Astrocyte (in vitro differentiated cells and primary cell): ENCODE measurements around the gene PRSS8. TPM values are rescaled to one million over a fixed set of nuclear protein-coding genes. Genes with fewer than 3 reads are reported as not detected.

Experiments
- DNase-seq: peaks from one replicate; pipeline ENCODE4 v3.0.0-alpha.2; 2010; ENCODE audit warnings: low read depth
- FAIRE-seq: peaks from 2 replicates; lab custom pipeline; 2011; peaks lifted over from hg19 to GRCh38; lab: Jason Lieb, UNC
- H2AFZ ChIP-seq: 2 replicates; pipeline ENCODE4 v1.6.0; 2012; ENCODE audit warnings: low read depth, low read length, inconsistent platforms
- H3K27ac ChIP-seq: 2 replicates; pipeline ENCODE4 v1.5.1; 2011; ENCODE audit warnings: low read depth, low read length, inconsistent platforms
- H3K27me3 ChIP-seq: 2 replicates; pipeline ENCODE4 v1.6.0; 2011; ENCODE audit warnings: low read length, inconsistent platforms; ENCODE audit not compliant: insufficient read depth
- H3K36me3 ChIP-seq: 2 replicates; pipeline ENCODE4 v1.5.1; 2011; ENCODE audit warnings: low read length, inconsistent platforms; ENCODE audit not compliant: insufficient read depth
- H3K4me1 ChIP-seq: 2 replicates; pipeline ENCODE4 v1.5.1; 2011; ENCODE audit warnings: low read length, inconsistent platforms; ENCODE audit not compliant: insufficient read depth
- H3K4me2 ChIP-seq: 2 replicates; pipeline ENCODE4 v1.6.0; 2012; ENCODE audit warnings: low read length, inconsistent platforms
- H3K4me3 ChIP-seq: 2 replicates; pipeline ENCODE4 v1.5.1; 2011; ENCODE audit warnings: low read depth, mild to moderate bottlenecking, low read length, inconsistent platforms; ENCODE audit not compliant: insufficient read depth
- H3K79me2 ChIP-seq: 2 replicates; pipeline ENCODE4 v1.6.0; 2012; ENCODE audit warnings: mild to moderate bottlenecking, low read length, inconsistent platforms; ENCODE audit not compliant: insufficient read depth
- H3K9ac ChIP-seq: 2 replicates; pipeline ENCODE4 v1.6.0; 2012; ENCODE audit warnings: mild to moderate bottlenecking, low read length, inconsistent platforms
- H3K9me3 ChIP-seq: 2 replicates; pipeline ENCODE4 v1.5.1; 2012; ENCODE audit warnings: low read depth, mild to moderate bottlenecking, low read length, inconsistent platforms; ENCODE audit not compliant: insufficient read depth
- H4K20me1 ChIP-seq: 2 replicates; pipeline ENCODE4 v1.6.0; 2012; ENCODE audit warnings: low read length, inconsistent platforms; ENCODE audit not compliant: insufficient read depth
- H3K27ac Mint-ChIP-seq: one replicate; pipeline ENCODE4 v1.8.0; 2021; ENCODE audit warnings: mild to moderate bottlenecking, mixed read lengths; ENCODE audit not compliant: unreplicated experiment
- H3K27me3 Mint-ChIP-seq: one replicate; pipeline ENCODE4 v1.8.0; 2021; ENCODE audit warnings: low read depth, mixed read lengths; ENCODE audit not compliant: unreplicated experiment
- H3K36me3 Mint-ChIP-seq: one replicate; pipeline ENCODE4 v1.8.0; 2021; ENCODE audit warnings: low read depth, mixed read lengths; ENCODE audit not compliant: unreplicated experiment
- H3K4me1 Mint-ChIP-seq: one replicate; pipeline ENCODE4 v1.8.0; 2021; ENCODE audit warnings: low read depth, mixed read lengths; ENCODE audit not compliant: unreplicated experiment
- H3K4me3 Mint-ChIP-seq: one replicate; pipeline ENCODE4 v1.8.0; 2021; ENCODE audit warnings: mild to moderate bottlenecking, moderate library complexity, mixed read lengths; ENCODE audit not compliant: unreplicated experiment
- H3K9me3 Mint-ChIP-seq: one replicate; pipeline ENCODE4 v1.8.0; 2021; ENCODE audit warnings: mild to moderate bottlenecking, mixed read lengths; ENCODE audit not compliant: unreplicated experiment
- CTCF ChIP-seq: IDR thresholded peaks from 2 replicates; pipeline ENCODE4 v1.5.1; 2011; ENCODE audit warnings: low read depth, mild to moderate bottlenecking, inconsistent platforms, low read length, moderate library complexity; ENCODE audit not compliant: insufficient read depth
- EZH2 ChIP-seq: IDR thresholded peaks from 2 replicates; pipeline ENCODE4 v1.6.1; 2012; ENCODE audit warnings: mild to moderate bottlenecking, low read length, inconsistent platforms; ENCODE audit not compliant: insufficient read depth
- total RNA-seq: library from RNA; stranded (reverse); gene quantifications from 2 replicates; pipeline ENCODE4 v1.2.1, GENCODE V29; 2021

Gene PRSS8
- total RNA-seq, 1 donor from 2014 or later = 9.5 TPM

GRCh38 chr16:31133046-31133501, 2.5 kb downstream of the PRSS8 start:
- Histone ChIP-seq H3K79me2 (no peaks in the 10 kb centered on the region), H3K9me3 (no peaks in the 10 kb centered on the region), H4K20me1 (no peaks in the 10 kb centered on the region), H2AFZ (no peak overlapping the region), H3K9ac (no peak overlapping the region), H3K4me1 (peaks cover 17% of the 10 kb centered on the region), H3K27ac (no peak overlapping the region), H3K4me2 (no peak overlapping the region), H3K4me3 (no peak overlapping the region), H3K27me3 (no peaks in the 10 kb centered on the region), H3K36me3 (no peaks in the 10 kb centered on the region)
- DNase-seq (no peak), FAIRE-seq (no peak)
- peaks cover 10% of the 10 kb centered on the region for H3K36me3 Mint-ChIP-seq
- peaks cover 2% of the 10 kb centered on the region for H3K9me3 Mint-ChIP-seq
- no peak overlapping the region for H3K27ac Mint-ChIP-seq
- no peak for TF ChIP-seq EZH2
- peaks cover 4% of the 10 kb centered on the region for H3K4me1 Mint-ChIP-seq
- no peak overlapping the region for H3K4me3 Mint-ChIP-seq
- peaks cover 6% of the 10 kb centered on the region for H3K27me3 Mint-ChIP-seq

- Histone ChIP-seq H3K36me3 (no peaks in the 10 kb centered on the region), H3K4me3 (no peak overlapping the region), H3K4me1 (peaks cover 16% of the 10 kb centered on the region), H3K9me3 (no peaks in the 10 kb centered on the region), H2AFZ (no peak overlapping the region), H3K79me2 (no peaks in the 10 kb centered on the region), H3K27ac (no peak overlapping the region), H4K20me1 (no peaks in the 10 kb centered on the region), H3K4me2 (no peak overlapping the region), H3K27me3 (no peaks in the 10 kb centered on the region), H3K9ac (no peak overlapping the region)
- no peak for DNase-seq
- Mint-ChIP-seq H3K36me3 (peaks cover 14% of the 10 kb centered on the region), H3K4me3 (no peak overlapping the region), H3K27ac (no peak overlapping the region), H3K4me1 (peaks cover 4% of the 10 kb centered on the region), H3K27me3 (peaks cover 6% of the 10 kb centered on the region), H3K9me3 (peaks cover 2% of the 10 kb centered on the region)
- no peak for FAIRE-seq
- TF ChIP-seq EZH2 (no peak), CTCF (no peak)
These were observed 3.1 kb downstream of the PRSS8 start for GRCh38 chr16:31132303-31132979.

GRCh38 chr16:31131841-31132271, 3.7 kb downstream of the PRSS8 start:
- Histone ChIP-seq H3K79me2 (no peaks in the 10 kb centered on the region), H3K9ac (no peak overlapping the region), H3K9me3 (no peaks in the 10 kb centered on the region), H3K4me1 (peaks cover 16% of the 10 kb centered on the region), H3K4me2 (no peak overlapping the region), H3K27ac (no peak overlapping the region), H3K36me3 (no peaks in the 10 kb centered on the region), H3K27me3 (no peaks in the 10 kb centered on the region), H4K20me1 (no peaks in the 10 kb centered on the region), H2AFZ (no peak overlapping the region), H3K4me3 (no peak overlapping the region)
- Mint-ChIP-seq H3K9me3 (peaks cover 2% of the 10 kb centered on the region), H3K27me3 (peaks cover 6% of the 10 kb centered on the region), H3K36me3 (peaks cover 14% of the 10 kb centered on the region), H3K4me3 (no peak overlapping the region), H3K4me1 (peaks cover 4% of the 10 kb centered on the region), H3K27ac (no peak overlapping the region)
- DNase-seq (no peak), FAIRE-seq (no peak)
- TF ChIP-seq EZH2 (no peak), CTCF (no peak)
